Stimulated activated CD4-positive, alpha-beta T cell treated with anti-CD3 and anti-CD28 coated beads, Interleukin-1b, Interleukin-23, amount 100 ng/mL, for 24 hours (primary cell): ENCODE results near the gene PRELID2.
"Not testable (repeated sequence)": the region's sequence is repeated elsewhere in the genome, so short reads cannot be mapped to it uniquely, and the experiment has no call there.

Experiments
- DNase-seq, 4 experiments: peaks; one replicate each; pipeline ENCODE4 v3.0.0-alpha.2; 2020; ENCODE audit warnings: low read depth in 4 of 4, low spot score in 1 of 4

Gene PRELID2

GRCh38 chr5:145752534-145752933 lies 82.6 kb downstream of the PRELID2 start:
- no peak for DNase-seq

- no peak for DNase-seq
These were observed 84.9 kb downstream of the PRELID2 start for GRCh38 chr5:145750199-145750598.

GRCh38 chr5:145743396-145744061 lies 91.6 kb downstream of the PRELID2 start:
- DNase-seq = no peak

GRCh38 chr5:145739843-145740242 lies 95.3 kb downstream of the PRELID2 start:
- DNase-seq = no peak

- DNase-seq = no peak
These were observed 96.9 kb downstream of the PRELID2 start for GRCh38 chr5:145738227-145738626.

- DNase-seq = no peak
These were observed 97.6 kb downstream of the PRELID2 start for GRCh38 chr5:145737578-145737977.

GRCh38 chr5:145729956-145730355 lies 105.2 kb downstream of the PRELID2 start:
- not testable (repeated sequence) for DNase-seq

- DNase-seq = no peak
These were observed 111.6 kb downstream of the PRELID2 start for GRCh38 chr5:145723516-145723915.

GRCh38 chr5:145718956-145719355 lies 116.2 kb downstream of the PRELID2 start:
- no peak for DNase-seq

GRCh38 chr5:145715412-145715811 lies 119.7 kb downstream of the PRELID2 start:
- DNase-seq = no peak

- no peak for DNase-seq
These were observed 122.9 kb downstream of the PRELID2 start for GRCh38 chr5:145712245-145712644.

GRCh38 chr5:145711417-145711816 lies 123.7 kb downstream of the PRELID2 start:
- no peak for DNase-seq
